HuH-7 (cell line): Measurements from ENCODE around the gene NTM.
A peak's percentile ranks its signal among the peaks of the same experiment; 100 is the strongest.

Source experiments
- DNase-seq: peaks from one replicate; pipeline ENCODE4 v3.0.0; 2011; ENCODE audit warnings: low spot score

The NTM gene

GRCh38 chr11:132263241-132263640 lies 892.8 kb downstream of the NTM start:
- no peak for DNase-seq

DNA sequence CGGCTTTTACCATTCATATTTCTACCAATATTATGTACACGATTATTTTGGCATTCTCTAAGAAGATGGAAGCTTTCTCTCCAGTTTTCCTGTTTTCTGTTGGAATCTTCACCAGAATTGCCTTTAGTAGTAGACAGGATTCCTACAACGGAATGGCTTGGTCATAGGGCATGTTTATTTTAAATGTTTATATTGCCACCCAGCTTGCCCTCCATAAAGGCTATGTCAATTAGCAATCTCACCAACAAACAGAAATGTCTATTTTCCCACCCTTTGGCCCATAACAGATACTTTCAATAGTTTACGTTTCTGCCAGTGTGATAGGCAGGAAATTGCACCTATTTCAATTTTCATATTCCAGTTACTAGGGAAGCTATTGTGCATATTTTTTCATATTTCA lies 893.5 kb downstream of the NTM start:
- DNase-seq, result no peak

- DNase-seq, result no peak
Observed at GRCh38 chr11:132264616-132265015, 894.2 kb downstream of the NTM start.

- DNase-seq, result no peak
Observed at GRCh38 chr11:132278801-132279574, 908.6 kb downstream of the NTM start.

DNA sequence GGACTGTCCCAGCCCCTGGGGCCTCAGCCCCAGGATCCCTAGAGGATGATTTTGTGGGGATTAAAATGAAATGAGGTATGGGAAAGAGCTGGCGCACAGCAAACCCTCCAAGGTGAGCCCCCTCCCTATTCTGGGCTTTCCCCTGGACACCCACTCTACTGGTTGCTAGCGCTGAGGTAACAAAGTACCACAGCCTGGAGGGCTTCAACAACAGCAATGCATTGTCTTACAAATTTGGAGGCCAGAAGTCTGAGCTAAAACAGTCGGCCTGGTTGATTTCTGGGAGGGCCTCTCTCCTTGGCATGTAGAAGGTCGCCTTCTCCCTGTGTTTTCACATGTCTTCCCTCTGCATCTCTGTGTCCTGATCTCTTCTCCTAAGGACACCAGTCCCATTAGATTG lies 913.6 kb downstream of the NTM start:
- no peak for DNase-seq

GRCh38 chr11:132284611-132285010 lies 914.2 kb downstream of the NTM start:
- no peak for DNase-seq

DNA sequence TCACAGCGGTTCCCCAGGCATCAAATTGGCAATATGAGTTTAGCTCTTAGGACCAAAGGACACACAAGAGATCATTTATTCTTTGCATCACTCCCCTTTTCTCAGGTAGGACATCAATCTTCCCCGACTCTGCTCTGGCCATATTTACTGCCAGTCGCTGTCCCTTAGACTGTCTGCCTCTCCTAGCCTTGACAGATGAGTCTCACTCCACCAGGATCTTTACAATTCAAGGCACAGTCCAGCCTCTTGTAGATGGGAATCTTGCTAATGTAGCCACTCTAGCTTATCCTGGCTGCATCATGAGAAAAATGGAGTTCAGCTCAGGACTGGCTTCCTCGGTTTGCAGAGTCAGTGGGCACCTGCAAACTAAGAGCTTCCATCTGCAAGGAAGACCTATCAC lies 915.2 kb downstream of the NTM start:
- no peak for DNase-seq

- no peak for DNase-seq
Observed at GRCh38 chr11:132286106-132286505, 915.7 kb downstream of the NTM start.

- no peak for DNase-seq
Observed at GRCh38 chr11:132288036-132288435, 917.6 kb downstream of the NTM start.

GRCh38 chr11:132289590-132290256 lies 919.3 kb downstream of the NTM start:
- no peak for DNase-seq

DNA sequence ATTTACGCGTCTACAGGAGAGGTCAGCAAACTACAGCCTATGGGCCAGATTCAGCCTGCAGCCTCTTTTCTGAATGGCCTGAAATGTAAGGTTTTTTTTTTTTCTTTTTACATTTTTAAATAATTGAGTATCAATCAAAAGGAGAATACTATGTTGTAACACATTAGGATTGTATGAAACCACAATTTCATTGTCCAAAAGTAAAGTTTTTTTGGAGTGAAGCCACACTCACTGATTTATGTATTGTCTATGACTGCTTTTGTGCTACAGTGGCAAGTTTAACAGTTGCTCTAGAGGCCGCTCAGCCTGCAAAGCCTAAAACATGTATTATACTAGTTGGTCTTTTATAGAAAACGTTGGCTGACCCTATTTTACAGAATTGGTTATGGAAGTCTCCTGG lies 923.2 kb downstream of the NTM start:
- DNase-seq, result no peak

DNA sequence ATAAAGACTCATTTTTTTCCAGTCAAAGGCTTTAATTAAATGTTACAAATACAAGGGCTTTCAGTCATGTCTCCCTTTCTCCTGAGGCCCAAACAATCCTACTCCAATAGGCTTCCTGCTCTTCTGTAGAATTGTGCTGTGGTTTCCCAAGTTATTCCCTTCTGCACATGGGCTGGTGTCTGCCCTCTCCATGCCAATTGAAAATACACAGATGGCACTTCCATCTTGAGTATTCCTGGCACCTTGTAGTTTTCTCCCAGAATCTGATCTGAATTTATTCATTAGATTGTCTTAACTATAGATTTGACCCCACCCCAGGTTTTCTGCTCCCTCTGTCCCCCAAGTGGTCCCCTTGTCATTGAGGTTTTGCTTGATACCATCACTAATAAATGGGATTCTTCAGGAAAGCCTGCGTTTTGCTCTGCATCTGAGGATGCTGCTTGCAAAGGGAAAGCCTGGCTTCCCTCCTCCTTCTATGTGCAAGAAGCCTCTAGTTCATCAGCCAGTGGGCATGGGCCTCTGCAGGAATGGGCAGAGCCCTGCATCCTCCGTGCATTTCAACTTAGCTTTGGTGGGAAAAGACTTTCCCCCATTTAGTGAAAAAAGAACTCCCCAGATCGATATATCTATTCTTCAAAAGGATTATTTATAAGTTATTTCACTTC lies 926.7 kb downstream of the NTM start:
- no peak for DNase-seq

- DNase-seq, result no peak
Observed at GRCh38 chr11:132298357-132298756, 927.9 kb downstream of the NTM start.

- DNase-seq, result peak; percentile 5
Observed at GRCh38 chr11:132300283-132300682, 929.9 kb downstream of the NTM start.

- DNase-seq, result no peak
Observed at GRCh38 chr11:132301465-132301864, 931.0 kb downstream of the NTM start.

GRCh38 chr11:132301900-132302299 lies 931.5 kb downstream of the NTM start:
- no peak for DNase-seq

- DNase-seq, result no peak
Observed at GRCh38 chr11:132307309-132308020, 937.0 kb downstream of the NTM start.

- DNase-seq, result no peak
Observed at GRCh38 chr11:132310390-132311375, 940.3 kb downstream of the NTM start.

GRCh38 chr11:132311703-132312102 lies 941.3 kb downstream of the NTM start:
- DNase-seq, result no peak

GRCh38 chr11:132312161-132312560 lies 941.7 kb downstream of the NTM start:
- DNase-seq, result no peak

DNA sequence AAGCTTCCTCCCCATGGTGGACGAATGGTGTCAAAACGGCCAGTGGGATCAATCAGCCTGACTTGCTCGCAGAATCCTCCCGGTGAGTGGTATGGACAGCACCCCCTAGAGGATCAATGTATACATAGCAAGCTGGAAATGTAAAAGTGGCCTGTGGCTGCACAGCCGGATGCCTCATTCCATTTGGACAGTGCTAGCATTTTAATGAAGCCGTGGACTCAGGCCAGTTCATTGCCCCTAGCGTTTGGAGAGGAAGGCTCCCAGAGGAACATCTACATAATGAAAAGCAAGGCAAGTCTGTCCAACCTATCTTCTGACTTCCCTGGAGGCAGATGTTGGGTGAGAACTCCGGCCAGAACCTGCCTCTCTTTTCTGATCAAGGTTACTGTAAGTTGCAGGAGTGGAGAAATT lies 942.3 kb downstream of the NTM start:
- peak; percentile 23 for DNase-seq
